Measurements from ENCODE around the gene PTPRN2.

Gene PTPRN2

GRCh38 chr7:158272509-158273137, 315.0 kb downstream of the PTPRN2 start:
- no peak for DNase-seq

- no peak for DNase-seq
Measured at GRCh38 chr7:158272091-158272490, 315.5 kb downstream of the PTPRN2 start.

- no peak for DNase-seq
Measured at GRCh38 chr7:158271646-158272045, 316.0 kb downstream of the PTPRN2 start.

GRCh38 chr7:158270856-158271413, 316.7 kb downstream of the PTPRN2 start:
- DNase-seq: no peak

- no peak for DNase-seq
Measured at GRCh38 chr7:158270106-158270775, 317.4 kb downstream of the PTPRN2 start.

- no peak for DNase-seq
Measured at GRCh38 chr7:158268816-158269535, 318.6 kb downstream of the PTPRN2 start.

GRCh38 chr7:158267742-158268435, 319.7 kb downstream of the PTPRN2 start:
- DNase-seq: no peak

- no peak for DNase-seq
Measured at GRCh38 chr7:158266817-158267741, 320.5 kb downstream of the PTPRN2 start.

- DNase-seq: no peak
Measured at GRCh38 chr7:158266426-158266816, 321.2 kb downstream of the PTPRN2 start.

GRCh38 chr7:158265743-158266080, 321.9 kb downstream of the PTPRN2 start:
- DNase-seq: no peak

GRCh38 chr7:158264881-158265742, 322.5 kb downstream of the PTPRN2 start:
- no peak for DNase-seq

- DNase-seq: no peak
Measured at GRCh38 chr7:158263964-158264748, 323.5 kb downstream of the PTPRN2 start.

- DNase-seq: no peak
Measured at GRCh38 chr7:158263110-158263963, 324.3 kb downstream of the PTPRN2 start.

GRCh38 chr7:158262284-158263109, 325.1 kb downstream of the PTPRN2 start:
- DNase-seq: no peak

- no peak for DNase-seq
Measured at GRCh38 chr7:158261362-158262235, 326.0 kb downstream of the PTPRN2 start.

GRCh38 chr7:158260567-158261361, 326.9 kb downstream of the PTPRN2 start:
- no peak for DNase-seq

All from fibroblast of upper back skin (primary cell).